IPS-NIHi7 (cell line): Measurements from ENCODE around the gene PLD2.
A peak's percentile ranks its signal among the peaks of the same experiment; 100 is the strongest.
"Not testable (repeated sequence)": the region's sequence is repeated elsewhere in the genome, so short reads cannot be mapped to it uniquely, and the experiment has no call there.

ENCODE experiments used
- DNase-seq: peaks from one replicate; pipeline ENCODE4 v3.0.0; 2012; ENCODE audit warnings: mixed read lengths; ENCODE audit errors: extremely low spot score

PLD2 gene

GRCh38 chr17:4789701-4789950 is 17.3 kb upstream of the PLD2 start:
- peak; percentile 45 for DNase-seq

GRCh38 chr17:4789951-4790704 is 16.8 kb upstream of the PLD2 start:
- DNase-seq = peak; percentile 88

- DNase-seq = no peak
These were observed 16.3 kb upstream of the PLD2 start for GRCh38 chr17:4790705-4791088.

GRCh38 chr17:4795168-4795567 is 11.8 kb upstream of the PLD2 start:
- DNase-seq = no peak

- DNase-seq = peak; percentile 72
These were observed 10.4 kb upstream of the PLD2 start for GRCh38 chr17:4796552-4796920.

GRCh38 chr17:4800462-4801196 is 6.3 kb upstream of the PLD2 start:
- no peak for DNase-seq

- no peak for DNase-seq
These were observed 4.7 kb upstream of the PLD2 start, which contains the start of gene C17orf114 for GRCh38 chr17:4802228-4802627. TSS of gene C17orf114 (minus strand) at chr17:4802328.

GRCh38 chr17:4806456-4806776 is 536 bp upstream of the PLD2 start:
- DNase-seq = no peak

GRCh38 chr17:4807605-4808377 is 839 bp downstream of the PLD2 start:
- no peak for DNase-seq

- DNase-seq = no peak
These were observed 1.4 kb downstream of the PLD2 start for GRCh38 chr17:4808378-4808767.

- DNase-seq = no peak
These were observed 3.8 kb downstream of the PLD2 start for GRCh38 chr17:4810696-4811290.

- no peak for DNase-seq
These were observed 4.5 kb downstream of the PLD2 start for GRCh38 chr17:4811471-4811870.

GRCh38 chr17:4812690-4813089 is 5.7 kb downstream of the PLD2 start:
- DNase-seq = no peak

- peak; percentile 27 for DNase-seq
These were observed 8.2 kb downstream of the PLD2 start for GRCh38 chr17:4815043-4815675.

- DNase-seq = no peak
These were observed 9.9 kb downstream of the PLD2 start for GRCh38 chr17:4816826-4817225.

- DNase-seq = peak; percentile 59
These were observed 11.3 kb downstream of the PLD2 start for GRCh38 chr17:4818276-4818675.

GRCh38 chr17:4822835-4823234 is 15.9 kb downstream of the PLD2 start:
- DNase-seq = no peak

- no peak for DNase-seq
These were observed 16.6 kb downstream of the PLD2 start for GRCh38 chr17:4823373-4824089.

GRCh38 chr17:4827399-4827798 is 20.4 kb downstream of the PLD2 start:
- no peak for DNase-seq

GRCh38 chr17:4832829-4833177 is 25.9 kb downstream of the PLD2 start:
- not testable (repeated sequence) for DNase-seq

- peak; percentile 97 for DNase-seq
These were observed 26.4 kb downstream of the PLD2 start, which contains the start of gene MINK1 for GRCh38 chr17:4833178-4833940. TSS of gene MINK1 (plus strand) at chr17:4833340. CDS start at chr17:4833584, 244 bp downstream.
